Ascending aorta (tissue), 2 donors: ENCODE results near the gene GKN2. TPM values are rescaled to one million over a fixed set of nuclear protein-coding genes. Genes with fewer than 3 reads are reported as not detected.

Source experiments
- DNase-seq, 2 donors: peaks; one replicate each; pipeline ENCODE4 v3.0.0-alpha.2; 2019; ENCODE audit warnings: low spot score in 2 of 2
- H3K27ac ChIP-seq, 2 donors: fragments of 200-600 bp; sonication (generic); one replicate each; pipeline ENCODE4 v1.5.1; 2016 to 2017; ENCODE audit warnings: mild to moderate bottlenecking in 1 of 2
- H3K27me3 ChIP-seq: fragments of 200-600 bp; sonication (generic); one replicate; pipeline ENCODE4 v1.5.1; 2017
- H3K36me3 ChIP-seq, 2 donors: fragments of 200-600 bp; sonication (generic); one replicate each; pipeline ENCODE4 v1.5.1; 2016
- H3K4me1 ChIP-seq, 2 donors: fragments of 200-600 bp; sonication (generic); one replicate each; pipeline ENCODE4 v1.5.1; 2016 to 2017; ENCODE audit warnings: mild to moderate bottlenecking in 1 of 2
- H3K4me3 ChIP-seq, 2 donors: fragments of 200-600 bp; sonication (generic); one replicate each; pipeline ENCODE4 v1.5.1; 2016 to 2017; ENCODE audit warnings: mild to moderate bottlenecking in 1 of 2
- H3K9me3 ChIP-seq, 2 donors: fragments of 200-600 bp; sonication (generic); one replicate each; pipeline ENCODE4 v1.5.1; 2016
- intact Hi-C: fragments of 100-400 bp; cut with DNase I; formaldehyde crosslinking; loops from one replicate; pipeline ENCODE4 v1.15.1; 2023
- total RNA-seq: library from RNA; depleted of rRNA; stranded (reverse); fragments of >200 nt; gene quantifications from one replicate; pipeline ENCODE4 v1.1.0, GENCODE V29; 2016
- TF ChIP-seq, protein P1 (sequence below), 3 experiments: fragments of 200-600 bp in 2 of 3; fragments of 450-650 bp in 1 of 3; sonication (generic) in 2 of 3; IDR thresholded peaks; one replicate each; pipeline ENCODE4 v1.5.1; 2016 to 2019; ENCODE audit warnings: antibody characterized with exemption in 3 of 3, mild to moderate bottlenecking in 1 of 3, moderate library complexity in 1 of 3

GKN2 gene
- total RNA-seq, 1 donor from 2014 or later, result 0.75 TPM

DNA sequence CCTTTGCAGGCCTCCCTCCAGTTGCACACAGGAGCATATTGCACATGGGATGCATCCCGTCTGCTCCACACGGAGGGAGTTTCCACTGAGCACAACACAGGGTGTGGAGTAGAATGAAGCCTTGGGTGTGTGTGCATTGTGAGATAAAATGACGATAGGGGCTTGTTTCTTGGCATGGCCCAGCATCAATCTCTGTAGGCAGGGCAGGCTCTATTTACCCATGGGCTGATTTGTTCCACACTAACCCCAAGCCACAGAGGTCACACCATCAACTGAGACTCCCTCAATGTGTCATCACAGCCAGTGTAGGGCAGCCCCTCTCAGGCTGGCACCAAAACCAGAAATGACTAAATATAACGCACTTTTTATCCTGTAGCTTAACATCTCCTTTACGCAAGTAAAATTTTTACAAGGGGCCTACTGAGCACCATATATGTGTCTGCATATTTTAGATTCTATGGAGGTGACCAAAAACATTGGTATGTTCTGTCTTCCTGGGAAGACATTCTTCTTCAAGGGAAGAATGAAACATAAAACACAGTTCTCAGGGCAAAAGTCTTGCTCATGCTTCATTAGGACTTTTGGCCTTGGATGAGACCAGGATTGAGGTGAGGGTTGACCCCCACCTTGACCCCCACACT is 19.0 kb upstream of the GKN2 start:
- Histone ChIP-seq H3K27me3 (no peaks in the 10 kb centered on the region), H3K9me3 (no peaks in the 10 kb centered on the region), H3K27ac (no peak overlapping the region), H3K4me1 (peaks cover 0 to 6% of the 10 kb centered on the region in 2 donors), H3K4me3 (no peak overlapping the region), H3K36me3 (no peaks in the 10 kb centered on the region)
- intact Hi-C loops, result no loop called here
- DNase-seq, result no peak
- TF ChIP-seq, protein P1, sequence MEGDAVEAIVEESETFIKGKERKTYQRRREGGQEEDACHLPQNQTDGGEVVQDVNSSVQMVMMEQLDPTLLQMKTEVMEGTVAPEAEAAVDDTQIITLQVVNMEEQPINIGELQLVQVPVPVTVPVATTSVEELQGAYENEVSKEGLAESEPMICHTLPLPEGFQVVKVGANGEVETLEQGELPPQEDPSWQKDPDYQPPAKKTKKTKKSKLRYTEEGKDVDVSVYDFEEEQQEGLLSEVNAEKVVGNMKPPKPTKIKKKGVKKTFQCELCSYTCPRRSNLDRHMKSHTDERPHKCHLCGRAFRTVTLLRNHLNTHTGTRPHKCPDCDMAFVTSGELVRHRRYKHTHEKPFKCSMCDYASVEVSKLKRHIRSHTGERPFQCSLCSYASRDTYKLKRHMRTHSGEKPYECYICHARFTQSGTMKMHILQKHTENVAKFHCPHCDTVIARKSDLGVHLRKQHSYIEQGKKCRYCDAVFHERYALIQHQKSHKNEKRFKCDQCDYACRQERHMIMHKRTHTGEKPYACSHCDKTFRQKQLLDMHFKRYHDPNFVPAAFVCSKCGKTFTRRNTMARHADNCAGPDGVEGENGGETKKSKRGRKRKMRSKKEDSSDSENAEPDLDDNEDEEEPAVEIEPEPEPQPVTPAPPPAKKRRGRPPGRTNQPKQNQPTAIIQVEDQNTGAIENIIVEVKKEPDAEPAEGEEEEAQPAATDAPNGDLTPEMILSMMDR (IDR thresholded peaks at IDR 0.05), result no peak

DNA sequence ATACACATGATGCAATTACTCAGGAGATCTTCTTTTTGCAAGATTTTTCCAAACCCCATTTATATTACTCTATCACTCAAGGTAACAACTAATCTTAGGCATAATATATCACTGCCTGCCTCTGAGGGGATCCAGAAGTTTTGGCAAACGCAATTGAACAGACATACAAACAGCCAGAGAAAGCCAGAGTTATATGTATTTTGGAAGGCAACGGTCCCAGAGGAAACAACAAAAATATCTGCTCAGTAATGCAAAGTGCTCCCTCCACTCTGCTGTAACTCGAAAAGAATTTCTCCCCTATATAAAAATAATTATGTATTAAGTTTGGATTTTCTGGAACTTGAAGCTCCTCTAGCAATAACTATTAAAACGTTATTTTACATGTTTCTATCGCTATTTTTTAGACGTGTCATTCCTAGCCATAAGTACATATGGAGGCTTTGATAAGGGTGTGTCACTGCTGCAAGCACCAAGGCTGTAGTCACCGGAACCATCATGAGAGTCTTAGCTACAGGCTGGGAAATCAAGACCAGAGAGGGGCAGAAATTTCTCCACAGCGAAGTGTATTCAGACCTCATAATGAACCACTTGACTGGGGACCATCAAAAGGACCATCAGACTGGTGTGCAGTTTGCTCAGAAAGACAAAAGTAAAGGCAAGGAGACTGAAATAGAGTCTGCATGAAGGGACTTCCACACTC is 18.0 kb upstream of the GKN2 start:
- DNase-seq, result no peak
- Histone ChIP-seq H3K4me1 (peaks cover 0 to 6% of the 10 kb centered on the region in 2 donors), H3K9me3 (no peaks in the 10 kb centered on the region), H3K27me3 (no peaks in the 10 kb centered on the region), H3K4me3 (no peak overlapping the region), H3K27ac (peak overlapping the region in 1 of 2 donors; percentile 18), H3K36me3 (no peaks in the 10 kb centered on the region)
- intact Hi-C loops, result no loop called here
- TF ChIP-seq, protein P1 (IDR thresholded peaks at IDR 0.05), result no peak

DNA sequence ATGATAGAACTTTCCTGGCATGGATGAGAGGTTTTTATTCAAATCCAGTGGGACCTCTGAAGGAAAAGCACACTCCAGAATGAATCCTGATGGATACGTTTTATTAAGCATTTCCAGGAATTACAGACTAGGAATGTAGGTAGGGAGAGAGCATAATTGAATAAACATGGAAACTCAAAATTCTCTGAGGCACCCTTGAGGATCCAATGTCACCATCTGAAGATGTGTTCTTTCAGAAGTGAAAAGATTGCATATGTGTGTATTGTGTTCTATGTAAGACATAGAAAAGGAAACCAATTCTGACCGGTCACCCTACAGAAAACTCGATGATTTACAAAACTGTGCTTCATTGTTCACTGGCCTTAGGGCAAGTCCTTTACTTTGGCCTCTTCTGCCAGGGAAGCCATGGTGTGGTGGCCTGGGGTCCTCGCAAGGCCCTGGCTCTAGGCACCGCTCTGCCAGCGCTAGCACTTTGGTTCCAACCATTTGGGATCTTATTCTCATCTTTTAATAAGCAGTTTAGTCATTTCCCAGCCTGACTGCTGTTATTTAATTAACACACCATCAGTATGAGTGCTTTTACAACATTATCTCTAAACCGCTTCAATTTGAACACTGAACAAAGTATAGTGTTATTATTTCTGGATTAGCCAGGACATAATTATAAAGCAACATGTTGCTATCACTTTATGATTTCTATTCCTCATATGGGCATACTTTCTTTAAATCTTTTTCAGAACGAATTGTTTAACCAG is 17.2 kb upstream of the GKN2 start:
- intact Hi-C loops, result no loop called here
- peaks cover 0 to 4% of the 10 kb centered on the region in 2 donors for H3K4me1 ChIP-seq
- TF ChIP-seq, protein P1 (IDR thresholded peaks at IDR 0.05), result no peak
- DNase-seq, result no peak
- H3K27ac ChIP-seq, result no peak overlapping the region
- H3K27me3 ChIP-seq, result no peaks in the 10 kb centered on the region
- H3K4me3 ChIP-seq, result no peak overlapping the region
- H3K36me3 ChIP-seq, result no peaks in the 10 kb centered on the region
- H3K9me3 ChIP-seq, result no peaks in the 10 kb centered on the region

DNA sequence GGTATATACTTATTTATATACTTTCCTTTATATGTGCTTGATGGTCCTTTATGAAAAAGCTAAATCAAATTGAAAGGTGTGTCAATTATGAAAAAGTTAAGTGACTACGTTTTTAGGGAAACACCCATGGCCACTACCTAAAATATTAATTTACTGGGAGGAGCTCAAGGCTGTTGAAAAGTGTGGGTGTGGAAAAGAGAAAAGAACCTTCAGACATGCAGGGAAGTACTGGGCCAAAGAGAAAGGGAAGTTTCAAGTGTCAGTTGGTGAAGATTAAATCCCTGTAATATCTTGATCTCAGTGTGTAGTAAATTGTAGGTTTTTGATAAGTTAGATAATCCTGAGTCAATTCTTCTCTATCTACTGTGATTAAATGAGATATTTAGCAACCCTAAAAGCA is 15.5 kb upstream of the GKN2 start:
- peaks cover 0 to 4% of the 10 kb centered on the region in 2 donors for H3K4me1 ChIP-seq
- TF ChIP-seq, protein P1 (IDR thresholded peaks at IDR 0.05), result no peak
- no peaks in the 10 kb centered on the region for H3K27me3 ChIP-seq
- intact Hi-C loops, result no loop called here
- H3K36me3 ChIP-seq, result no peaks in the 10 kb centered on the region
- no peak overlapping the region for H3K4me3 ChIP-seq
- no peak overlapping the region for H3K27ac ChIP-seq
- H3K9me3 ChIP-seq, result no peaks in the 10 kb centered on the region
- DNase-seq, result no peak

DNA sequence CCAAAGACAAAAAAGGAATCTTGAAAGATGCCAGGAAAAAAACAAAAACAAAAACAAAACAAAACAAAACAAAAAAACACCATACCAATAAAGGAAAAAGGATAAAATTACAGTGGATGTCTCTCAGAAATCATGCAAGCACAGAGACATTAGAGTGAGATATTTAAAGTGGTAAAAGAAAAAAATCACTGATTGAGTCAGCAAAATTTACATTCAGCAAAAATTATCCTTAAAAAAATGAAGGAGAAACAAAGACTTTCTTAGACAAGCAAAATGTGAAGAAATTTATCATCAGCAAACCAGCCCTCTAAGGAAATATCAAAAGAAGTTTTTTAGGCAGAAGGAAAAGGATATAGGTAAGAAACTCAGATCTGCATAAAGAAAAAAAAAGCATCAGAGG is 11.6 kb upstream of the GKN2 start:
- H3K4me1 ChIP-seq, result no peaks in the 10 kb centered on the region
- H3K27ac ChIP-seq, result no peak overlapping the region
- intact Hi-C loops, result no loop called here
- TF ChIP-seq, protein P1 (IDR thresholded peaks at IDR 0.05), result no peak
- H3K9me3 ChIP-seq, result no peaks in the 10 kb centered on the region
- no peaks in the 10 kb centered on the region for H3K36me3 ChIP-seq
- no peaks in the 10 kb centered on the region for H3K27me3 ChIP-seq
- H3K4me3 ChIP-seq, result no peak overlapping the region
- no peak for DNase-seq
